ENCODE measurements around the gene CLASRP.
"Not testable (repeated sequence)": the region's sequence is repeated elsewhere in the genome, so short reads cannot be mapped to it uniquely, and the experiment has no call there.

Gene CLASRP

DNA sequence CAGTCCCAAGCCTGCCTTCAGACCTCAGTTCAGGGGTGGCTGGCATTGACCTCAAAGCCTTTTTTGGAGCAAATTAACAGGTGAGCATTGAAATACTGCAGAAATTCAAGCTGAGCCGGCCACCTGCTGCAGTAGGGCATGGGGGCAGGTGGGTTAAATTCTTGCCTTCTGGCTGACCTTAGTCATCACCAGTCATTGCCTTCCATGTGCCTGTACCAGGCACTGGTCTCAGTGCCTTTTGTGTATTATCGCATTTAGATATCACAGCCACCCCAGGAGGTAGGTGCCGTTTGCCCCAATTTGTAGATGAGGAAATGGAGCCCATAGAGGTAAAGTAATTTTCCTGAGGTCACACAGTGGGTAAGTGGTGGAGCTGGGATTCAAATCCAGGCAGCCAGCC lies 61.4 kb downstream of the CLASRP start:
- DNase-seq: no peak

DNA sequence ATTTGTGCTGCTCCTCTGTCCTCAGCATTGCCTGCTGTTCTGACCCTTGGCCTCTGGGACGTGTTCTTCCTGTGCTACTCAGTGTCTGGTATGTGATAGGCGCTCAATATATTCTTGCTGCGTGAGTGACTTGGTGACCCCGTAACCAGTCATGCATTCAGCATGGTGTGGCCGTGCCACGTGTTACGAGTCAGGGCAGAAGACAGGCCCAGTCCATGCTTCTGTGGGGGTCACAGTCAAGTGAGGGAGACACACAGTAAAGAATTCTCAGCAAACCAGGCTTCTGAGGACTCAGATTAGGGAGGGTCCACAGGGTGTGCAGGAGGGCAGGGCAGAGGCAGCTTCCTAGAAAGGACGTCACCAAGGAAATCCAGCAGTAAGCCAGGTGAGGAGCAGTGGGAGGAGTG lies 62.0 kb downstream of the CLASRP start:
- DNase-seq: no peak

DNA sequence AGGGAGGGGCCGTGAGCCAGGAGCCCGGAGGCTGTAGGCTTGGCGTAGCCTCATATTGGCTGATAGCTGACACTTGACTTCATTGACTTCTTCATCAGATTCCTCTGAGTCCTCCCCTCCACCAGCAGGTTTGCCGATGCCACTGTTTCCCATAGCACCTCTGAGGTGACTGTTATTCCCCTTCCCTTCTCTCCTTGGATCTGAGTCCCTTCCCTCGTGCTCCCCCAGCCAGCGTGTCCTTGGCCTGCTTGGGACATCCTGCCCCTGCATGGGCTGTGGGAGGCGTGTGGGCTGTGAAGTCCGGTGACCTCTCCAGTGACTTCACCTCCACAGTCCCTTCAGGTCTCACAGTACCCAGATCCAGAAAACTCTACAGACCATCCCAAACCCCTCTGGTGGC lies 63.0 kb downstream of the CLASRP start:
- DNase-seq: no peak

DNA sequence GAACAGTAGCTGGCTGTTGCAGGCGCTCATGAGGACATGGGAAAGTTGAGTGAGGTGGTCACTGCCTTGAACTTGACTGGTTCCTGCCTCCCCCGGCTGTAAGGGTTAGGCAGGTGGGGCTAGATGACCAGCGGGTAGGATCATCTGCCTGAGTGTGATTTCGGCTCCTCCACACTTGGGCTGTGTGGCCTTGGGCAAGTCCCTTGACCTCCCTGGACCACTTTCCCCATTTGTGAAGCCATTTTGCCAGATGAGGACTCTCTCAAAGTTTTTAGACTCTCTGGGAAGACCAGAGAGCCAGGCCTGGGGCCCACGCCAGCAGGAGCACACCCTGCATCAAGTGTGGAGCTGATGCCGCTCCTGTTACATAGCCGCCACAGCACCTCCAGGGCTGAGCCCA lies 63.6 kb downstream of the CLASRP start:
- no peak for DNase-seq

DNA sequence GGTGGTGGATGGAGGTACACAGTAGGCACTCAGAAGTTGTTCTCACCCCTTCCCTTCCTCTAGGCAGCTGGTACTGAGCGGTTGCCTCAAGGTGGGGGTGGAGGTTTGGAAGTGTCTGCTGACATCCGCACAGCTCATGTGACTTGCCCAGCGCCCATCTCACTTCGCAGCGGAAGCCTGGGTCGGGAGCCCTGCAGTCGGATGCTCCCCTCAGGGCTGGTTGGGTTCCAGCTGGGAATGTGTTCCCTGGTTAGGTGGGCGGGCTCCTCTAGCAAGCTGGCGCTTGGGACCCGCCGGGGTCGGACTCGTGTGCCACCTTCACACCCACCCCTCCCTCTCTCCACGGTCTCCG lies 64.3 kb downstream of the CLASRP start:
- peak in 10 of 51 donors; percentile 8 to 73 (median 22) for DNase-seq

DNA sequence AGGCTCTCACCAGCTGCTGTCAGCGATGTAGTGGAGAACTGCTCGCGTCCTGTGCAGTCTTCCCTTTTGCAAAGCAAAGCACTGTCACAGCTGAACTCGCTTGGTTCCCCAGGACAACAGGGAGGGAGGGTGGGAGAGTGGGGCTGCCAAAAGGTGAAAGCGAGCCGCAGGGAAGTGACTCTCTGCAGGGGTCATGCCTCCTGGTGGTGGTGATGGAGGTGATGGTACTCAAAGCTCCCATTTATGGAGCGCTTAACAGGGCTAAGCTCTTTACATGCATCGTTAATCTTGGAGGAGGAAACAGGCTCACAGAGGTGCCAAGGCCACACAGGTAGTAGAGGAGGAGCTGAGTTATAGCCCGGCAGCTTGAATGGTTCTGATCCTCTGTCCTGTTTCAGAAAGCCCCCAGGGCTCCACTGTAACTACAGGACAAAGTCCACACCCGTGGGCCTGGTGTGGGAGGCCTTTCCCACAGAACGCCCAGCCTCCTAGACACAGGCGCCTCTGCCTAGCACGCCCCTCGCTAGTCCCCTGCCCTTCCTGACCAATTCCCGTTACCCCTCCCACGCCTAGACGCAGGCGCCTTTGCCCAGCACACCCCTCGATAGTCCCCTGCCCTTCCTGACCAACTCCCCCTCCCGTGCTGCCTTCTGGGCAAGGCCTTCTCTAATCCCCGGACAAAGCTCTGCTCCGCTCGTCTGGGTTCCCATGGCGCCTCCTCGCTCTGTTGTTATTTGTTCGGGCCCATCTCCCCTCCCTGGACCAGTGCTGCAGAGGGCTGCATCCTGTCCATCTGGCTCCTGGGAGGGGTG lies 64.9 kb downstream of the CLASRP start:
- DNase-seq: peak in 5 of 51 donors; percentile 8 to 27 (median 14)

DNA sequence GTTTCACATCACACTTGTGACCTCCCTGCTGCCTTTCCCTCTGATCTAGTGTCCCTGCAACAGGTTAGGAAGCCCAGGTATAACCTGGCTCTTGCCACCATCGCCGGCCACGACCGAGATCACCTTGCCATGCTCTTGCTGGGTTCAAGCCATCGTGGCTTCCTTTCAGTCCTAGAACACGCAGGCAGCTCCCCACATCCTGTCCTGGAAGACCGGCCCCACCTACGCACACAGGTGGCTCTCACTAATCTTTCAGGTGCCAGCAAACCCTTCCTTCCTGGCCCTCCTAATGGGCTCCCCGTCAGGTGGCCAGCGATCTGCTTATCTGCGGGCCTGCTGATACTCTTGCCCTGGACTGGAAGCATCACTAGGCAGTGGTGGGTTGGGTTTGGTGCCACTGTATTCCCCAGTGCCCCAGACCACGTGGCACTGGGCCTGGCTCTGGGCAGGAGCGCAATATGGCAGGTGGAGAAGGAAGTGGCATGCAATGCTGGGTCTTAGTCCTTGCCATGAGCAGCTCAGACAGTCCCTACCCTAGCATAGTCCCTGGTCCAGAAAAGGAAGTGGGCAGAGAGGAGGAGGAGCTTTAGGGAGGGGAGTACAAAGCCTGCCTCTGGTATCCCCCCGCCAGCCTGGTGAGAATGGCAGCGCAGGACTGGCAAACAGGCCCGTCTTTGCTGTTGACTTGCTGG lies 66.0 kb downstream of the CLASRP start:
- no peak for DNase-seq

DNA sequence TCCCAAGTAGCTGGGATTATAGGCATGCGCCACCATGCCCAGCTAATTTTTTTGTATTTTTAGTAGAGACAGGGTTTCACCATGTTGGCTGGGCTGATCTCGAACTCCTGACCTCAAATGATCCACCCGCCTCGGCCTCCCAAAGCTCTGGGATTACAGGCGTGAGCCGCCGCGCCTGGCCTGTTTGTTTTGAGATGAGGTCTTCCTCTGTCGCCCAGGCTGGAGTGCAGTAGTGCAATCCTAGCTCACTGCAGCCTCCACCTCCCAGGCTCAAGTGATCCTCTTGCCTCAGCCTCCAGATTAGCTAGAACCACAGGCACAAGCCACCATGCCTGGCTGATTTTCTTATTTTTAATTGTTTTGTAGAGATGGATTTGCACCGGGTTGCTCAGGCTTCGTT lies 67.5 kb downstream of the CLASRP start:
- DNase-seq: not testable (repeated sequence)

DNA sequence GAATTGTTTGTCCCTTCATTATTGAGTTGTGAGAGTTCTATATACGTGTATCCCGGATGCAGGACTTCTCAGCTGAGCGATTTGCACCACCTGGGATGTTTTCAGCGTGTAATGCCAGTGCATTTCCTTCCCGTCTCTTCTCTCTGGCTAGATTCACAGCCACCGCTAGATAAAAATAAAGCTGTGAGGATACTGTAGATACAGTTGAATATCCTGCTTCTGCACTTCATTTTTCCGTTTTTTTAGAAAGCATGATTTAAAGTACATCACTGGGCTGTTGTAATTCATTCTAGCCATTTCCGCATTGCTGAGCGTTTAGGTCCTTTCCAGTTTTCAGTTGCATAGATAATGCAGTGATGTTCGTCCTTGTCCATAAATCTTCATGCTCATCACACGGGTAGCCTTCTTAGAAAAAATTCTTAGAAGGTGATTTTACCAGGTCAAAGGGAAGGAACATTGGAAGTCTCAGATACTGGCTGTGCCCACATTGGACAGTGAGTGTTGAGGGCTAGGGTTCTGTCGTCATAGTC lies 68.8 kb downstream of the CLASRP start:
- no peak for DNase-seq

DNA sequence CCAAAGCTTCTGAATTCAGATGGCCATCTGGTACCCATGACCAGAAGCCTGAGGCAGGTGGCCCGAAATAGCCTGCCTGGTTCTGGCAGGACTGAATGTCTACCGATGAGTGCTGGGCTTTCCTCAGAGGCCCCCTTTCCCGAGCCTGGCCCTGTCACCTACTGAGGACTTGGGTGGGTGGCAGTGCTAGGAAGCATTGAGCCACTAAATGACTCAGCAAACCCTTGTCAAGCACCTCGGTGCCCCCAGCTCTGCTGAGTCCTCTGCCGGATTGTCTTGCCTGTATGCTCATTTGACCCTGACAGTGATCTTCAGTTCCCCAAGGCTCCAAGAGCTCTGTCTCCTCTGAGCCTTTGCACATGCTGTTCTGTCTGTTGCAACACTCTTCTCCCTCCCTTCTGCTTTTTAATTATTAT lies 72.0 kb downstream of the CLASRP start:
- DNase-seq: no peak

DNA sequence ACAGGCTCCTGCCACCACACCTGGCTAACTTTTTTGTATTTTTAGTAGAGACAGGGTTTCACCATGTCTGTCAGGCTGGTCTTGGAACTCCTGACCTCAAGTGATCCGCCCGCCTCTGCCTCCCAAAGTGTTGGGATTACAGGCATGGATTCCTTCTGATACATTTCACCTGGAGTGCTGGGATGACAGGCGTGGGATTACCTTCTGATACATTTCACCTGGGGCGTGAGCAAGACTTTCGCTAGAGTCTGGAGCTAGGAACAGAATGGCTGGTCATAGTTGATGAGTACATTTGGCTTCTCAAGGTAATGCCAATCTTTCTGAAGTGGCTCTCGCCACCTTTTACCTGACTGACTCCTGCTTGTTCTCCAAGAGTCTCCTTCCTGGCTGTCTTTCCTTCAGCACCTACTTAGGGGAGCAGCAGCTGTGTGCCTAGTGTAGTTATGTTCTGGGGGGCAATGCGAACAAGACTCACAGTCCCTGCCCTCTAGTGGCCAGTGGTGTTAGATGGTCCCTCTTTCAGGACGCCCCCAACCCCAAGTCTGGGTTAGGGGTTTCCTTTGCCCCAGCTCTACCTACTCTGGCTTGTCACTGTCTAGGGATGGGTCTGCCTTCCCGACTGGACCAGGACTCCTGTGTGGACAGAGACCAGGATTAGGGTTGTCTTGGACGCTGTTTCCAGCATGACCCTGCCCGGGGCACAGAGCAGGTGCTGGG lies 73.4 kb downstream of the CLASRP start:
- no peak for DNase-seq

DNA sequence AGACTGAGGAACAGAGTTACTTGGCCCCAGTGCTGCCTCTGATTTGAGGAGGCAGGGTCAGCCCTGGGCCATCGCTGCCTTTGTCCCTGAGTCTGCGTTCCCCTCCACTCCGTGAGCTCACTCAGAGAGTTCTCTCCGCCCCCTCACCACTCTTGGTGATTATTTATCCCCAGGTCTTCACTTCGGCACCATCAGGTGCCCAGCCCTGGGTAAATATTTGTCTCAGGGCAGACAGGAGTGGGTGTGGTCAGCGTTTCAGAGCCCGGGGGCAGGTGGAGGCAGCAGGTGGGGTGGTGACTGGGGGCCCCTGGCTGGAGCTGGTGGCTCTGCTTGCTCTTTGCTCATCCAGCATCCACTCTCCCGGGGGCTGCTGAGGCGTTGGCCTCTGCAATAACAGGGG lies 74.8 kb downstream of the CLASRP start:
- DNase-seq: no peak

DNA sequence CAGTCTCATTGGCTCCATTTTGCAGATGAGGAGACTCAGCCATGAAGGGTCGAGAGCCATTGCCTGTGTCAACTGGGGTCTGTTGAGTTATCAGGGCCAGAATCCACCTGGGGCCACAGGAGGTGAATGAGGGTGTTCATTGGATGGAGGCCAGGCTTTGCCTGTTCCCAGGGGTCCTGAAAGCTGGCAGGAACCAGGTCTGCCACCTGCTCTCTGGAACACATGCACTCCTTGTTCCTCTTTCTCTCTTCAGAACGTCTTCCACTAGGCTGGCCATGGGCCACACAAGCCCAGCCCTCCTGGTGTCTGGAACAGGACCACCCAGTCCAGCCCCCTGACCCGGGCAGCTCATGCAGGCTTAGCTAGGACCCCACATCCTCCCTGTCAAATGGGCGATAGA lies 75.3 kb downstream of the CLASRP start:
- DNase-seq: no peak

DNA sequence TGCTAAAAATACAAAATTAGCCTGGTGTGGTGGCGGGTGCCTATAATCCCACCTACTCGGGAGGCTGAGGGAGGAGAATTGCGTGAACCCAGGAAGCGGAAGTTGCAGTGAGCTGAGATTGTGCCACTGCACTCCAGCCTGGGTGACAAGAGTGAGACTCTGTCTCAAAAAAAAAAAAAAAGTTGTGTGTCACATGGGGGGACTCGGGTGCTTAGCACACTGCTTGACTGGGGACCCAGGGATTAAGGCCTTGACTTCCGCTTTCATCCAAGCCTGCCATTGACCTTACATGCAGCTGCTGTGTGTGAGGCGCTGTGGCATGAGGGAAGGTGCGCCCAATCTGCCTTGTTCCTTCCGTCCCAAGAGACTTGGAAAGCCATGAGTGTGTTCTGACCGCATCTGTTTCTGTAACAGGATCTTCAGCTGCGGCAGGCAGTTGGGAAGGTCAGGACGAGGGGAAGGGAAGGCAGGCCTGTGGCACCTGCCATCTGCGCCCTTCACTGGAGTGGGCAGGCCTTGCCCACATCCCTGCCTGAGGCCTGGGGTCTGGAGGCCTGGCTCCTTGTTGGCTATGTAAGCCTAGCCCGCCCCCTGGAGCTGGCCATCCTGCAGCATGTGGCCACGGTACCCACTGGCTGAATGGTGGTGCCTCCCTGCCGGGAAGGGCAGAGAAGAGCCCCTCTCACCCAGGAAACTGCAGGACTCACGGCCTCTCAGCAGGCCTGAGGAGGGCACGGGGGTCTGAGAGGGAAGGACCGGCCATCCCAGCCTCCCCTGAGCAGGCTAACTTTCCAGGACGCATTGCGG lies 77.2 kb downstream of the CLASRP start:
- no peak for DNase-seq

DNA sequence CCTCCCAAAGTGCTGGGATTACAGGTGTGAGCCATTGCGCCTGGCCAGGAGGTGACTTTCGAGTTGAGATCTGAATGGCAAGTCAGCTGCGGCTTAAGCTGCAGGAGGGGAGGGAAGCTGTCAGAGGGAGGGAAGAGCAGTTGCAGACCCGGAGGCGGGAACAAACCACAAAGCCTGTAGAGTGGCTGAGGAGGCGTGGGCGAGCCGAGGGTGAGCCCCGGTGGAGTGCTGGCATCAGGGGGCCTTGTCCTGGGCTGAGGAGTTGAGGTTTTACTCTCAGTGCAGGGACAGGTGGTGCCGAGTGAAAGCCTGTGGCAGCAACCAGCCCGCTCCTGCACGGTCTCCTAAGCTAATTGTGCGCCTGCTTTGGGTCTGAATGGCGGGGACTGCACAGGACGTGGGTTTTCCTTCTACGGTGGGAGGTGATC lies 78.3 kb downstream of the CLASRP start:
- no peak for DNase-seq

DNA sequence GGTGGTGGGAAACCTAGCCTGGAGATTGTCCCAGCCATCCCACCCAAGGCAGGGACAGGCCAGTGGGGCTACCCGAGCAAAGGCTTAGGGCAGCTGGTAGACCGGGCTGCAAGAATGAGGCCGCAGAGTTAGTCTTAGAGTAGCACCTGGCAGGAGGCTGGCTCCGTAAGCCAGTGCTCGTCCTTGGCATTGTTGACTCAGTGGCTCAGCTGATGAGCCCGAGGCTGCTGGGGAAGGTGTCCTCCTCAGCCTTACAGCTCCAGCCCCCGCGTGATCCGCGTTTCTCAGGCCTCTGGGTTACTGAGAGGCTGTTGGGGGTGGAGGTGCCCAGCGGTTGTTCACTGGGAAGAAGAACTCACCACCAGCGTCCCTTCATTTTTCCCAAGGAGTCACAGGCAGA lies 78.8 kb downstream of the CLASRP start:
- peak in 2 of 51 donors; percentile 18 to 25 for DNase-seq

DNA sequence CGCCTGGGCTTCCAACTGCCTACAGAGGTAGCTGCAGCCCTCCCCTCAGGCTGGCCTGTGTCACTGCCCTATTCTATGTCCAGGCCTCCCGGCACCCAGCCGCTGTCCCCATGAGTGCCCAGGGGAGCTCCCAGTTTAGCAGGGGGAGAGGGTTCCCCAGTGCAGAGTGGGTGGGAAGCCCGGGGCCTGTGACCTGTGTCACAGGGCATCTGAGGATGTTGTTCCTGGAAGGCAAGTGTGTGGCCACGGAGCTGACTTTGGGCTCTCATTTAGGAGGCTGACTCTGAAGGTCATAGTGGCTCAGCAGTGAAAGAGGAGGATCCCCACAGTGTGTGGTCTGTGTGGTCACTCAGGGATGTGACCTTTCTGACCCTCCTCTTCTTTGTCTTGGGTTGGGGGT lies 79.3 kb downstream of the CLASRP start:
- no peak for DNase-seq

DNA sequence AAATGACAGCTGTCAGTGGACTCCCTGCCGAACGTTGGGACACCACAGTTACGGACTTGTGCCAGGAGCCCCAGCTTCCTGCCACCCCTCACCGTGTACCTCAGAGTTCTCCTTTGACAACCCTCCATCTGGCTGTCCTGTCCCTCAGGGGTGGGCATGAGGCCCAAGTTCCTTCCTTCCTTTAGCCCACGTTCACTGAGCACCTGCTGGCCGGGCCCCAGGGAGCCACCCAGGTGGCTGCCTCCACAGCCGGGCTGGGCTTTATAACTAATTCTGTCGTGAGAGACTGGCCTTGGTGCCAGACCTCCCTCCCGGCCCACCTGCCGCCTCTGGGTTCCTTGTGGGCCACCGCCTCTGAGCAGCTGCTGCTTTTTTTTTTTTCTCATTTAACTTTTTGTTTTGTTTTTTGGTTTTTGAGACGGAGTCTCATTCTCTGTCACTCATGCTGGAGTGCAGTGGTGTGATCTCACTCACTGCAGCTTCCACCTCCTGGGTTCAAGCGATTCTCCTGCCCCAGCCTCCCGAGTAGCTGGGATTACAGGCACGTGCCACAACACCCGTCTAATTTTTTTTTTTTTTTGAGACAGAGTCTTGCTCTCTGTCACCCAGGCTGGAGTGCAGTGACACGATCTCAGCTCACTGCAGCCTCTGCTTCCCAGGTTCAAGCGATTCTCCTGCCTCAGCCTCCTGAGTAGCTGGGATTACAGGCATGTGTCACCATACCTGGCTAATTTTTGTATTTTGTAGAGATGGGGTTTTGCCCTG lies 79.9 kb downstream of the CLASRP start:
- not testable (repeated sequence) for DNase-seq

DNA sequence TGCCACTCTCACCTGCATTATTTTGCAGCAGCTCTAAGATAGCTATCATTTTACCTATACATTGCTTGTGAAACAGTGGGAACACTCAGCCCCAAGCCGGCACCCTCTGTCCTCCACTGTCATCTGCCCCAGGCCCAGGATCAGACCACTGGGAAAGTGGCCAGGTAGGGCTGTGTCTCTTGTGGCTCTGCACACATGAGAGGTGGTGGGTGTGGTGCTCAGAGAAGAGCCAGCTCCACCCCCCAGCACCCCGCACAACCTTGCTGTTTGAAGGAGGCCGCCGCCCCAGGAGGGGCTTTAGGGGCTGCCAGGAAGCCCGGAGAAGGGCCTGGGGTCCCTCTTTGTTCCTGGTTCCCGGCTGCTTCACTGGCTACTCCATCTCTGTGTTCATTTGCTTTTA lies 80.7 kb downstream of the CLASRP start:
- DNase-seq: no peak
